CD4-positive, CD25-positive, alpha-beta regulatory T cell (primary cell): Measurements from ENCODE around the gene SLC26A5. TPM values are rescaled to one million over a fixed set of nuclear protein-coding genes. Genes with fewer than 3 reads are reported as not detected.
"Not testable (repeated sequence)": the region's sequence is repeated elsewhere in the genome, so short reads cannot be mapped to it uniquely, and the experiment has no call there.

Source experiments
- ATAC-seq, 2 donors: fragments of 150-1000 bp; cut with Tn5 transposase; one replicate each; pipeline ENCODE4 v1.10.0; 2021; ENCODE audit warnings: low read depth in 2 of 2, moderate number of reproducible peaks in 2 of 2, moderate library complexity in 1 of 2
- DNase-seq, 3 donors: peaks; one replicate each; pipeline versions ENCODE4 v3.0.0 to v3.0.0-alpha.2; 2012 to 2022; ENCODE audit warnings: mixed read lengths in 1 of 3
- H3K27ac ChIP-seq: one replicate; pipeline ENCODE4 v1.7.0; 2013; ENCODE audit warnings: mild to moderate bottlenecking, low read length; ENCODE audit not compliant: insufficient read depth, poor library complexity, severe bottlenecking
- H3K27me3 ChIP-seq: one replicate; pipeline ENCODE4 v1.7.0; 2013; ENCODE audit warnings: low read length; ENCODE audit not compliant: control insufficient read depth, insufficient read depth
- H3K36me3 ChIP-seq: one replicate; pipeline ENCODE4 v1.7.0; 2013; ENCODE audit warnings: mild to moderate bottlenecking, low read length, moderate library complexity; ENCODE audit not compliant: control insufficient read depth, insufficient read depth
- H3K4me1 ChIP-seq: 2 replicates; pipeline ENCODE4 v1.7.0; 2013; ENCODE audit warnings: mild to moderate bottlenecking, low read length; ENCODE audit not compliant: insufficient read depth, control insufficient read depth, poor library complexity, severe bottlenecking
- H3K4me3 ChIP-seq: one replicate; pipeline ENCODE4 v1.7.0; 2013; ENCODE audit warnings: low read depth, mild to moderate bottlenecking, low read length, moderate library complexity
- H3K9me3 ChIP-seq, 2 experiments: 1 replicate in 1 of 2; 2 replicates in 1 of 2; pipeline ENCODE4 v1.7.0; 2013; ENCODE audit warnings: low read length in 2 of 2, mild to moderate bottlenecking in 1 of 2, moderate library complexity in 1 of 2; ENCODE audit not compliant: control insufficient read depth in 2 of 2
- H3K27ac Mint-ChIP-seq, 3 donors: one replicate each; pipeline ENCODE4 v1.8.0; 2020 to 2022; ENCODE audit warnings: mild to moderate bottlenecking in 3 of 3, mixed read lengths in 3 of 3, moderate library complexity in 2 of 3
- H3K27me3 Mint-ChIP-seq: one replicate; pipeline ENCODE4 v1.8.0; 2022; ENCODE audit warnings: mild to moderate bottlenecking, mixed read lengths
- H3K36me3 Mint-ChIP-seq: one replicate; pipeline ENCODE4 v1.8.0; 2020; ENCODE audit warnings: mixed read lengths
- H3K4me1 Mint-ChIP-seq, 4 donors: one replicate each; pipeline ENCODE4 v1.8.0; 2020 to 2022; ENCODE audit warnings: mixed read lengths in 4 of 4, mild to moderate bottlenecking in 1 of 4
- H3K4me3 Mint-ChIP-seq, 4 donors: one replicate each; pipeline ENCODE4 v1.8.0; 2020 to 2022; ENCODE audit warnings: mild to moderate bottlenecking in 4 of 4, mixed read lengths in 4 of 4, moderate library complexity in 3 of 4
- H3K9me3 Mint-ChIP-seq, 7 donors: one replicate each; pipeline ENCODE4 v1.8.0; 2020 to 2022; ENCODE audit warnings: mixed read lengths in 7 of 7, mild to moderate bottlenecking in 3 of 7, moderate library complexity in 2 of 7
- polyA plus RNA-seq, 4 donors: library from polyadenylated mRNA; unstranded; fragments of 300-500 nt; fragmentation: Illumina TruSeq; gene quantifications; one replicate each; pipeline ENCODE4 v1.2.3, GENCODE V29; 2021
- total RNA-seq: library from RNA; stranded (reverse); gene quantifications from one replicate; pipeline ENCODE4 v1.2.3, GENCODE V29; 2022

SLC26A5 gene
- total and polyA plus RNA-seq, 5 donors from 2014 or later: 0.44 TPM; not detected in 4

GRCh38 chr7:103423467-103424179, 22.4 kb downstream of the SLC26A5 start:
- Mint-ChIP-seq H3K9me3 (peaks cover 0 to 3% (median 0%) of the 10 kb centered on the region in 7 donors), H3K27me3 (peaks cover 28% of the 10 kb centered on the region), H3K4me1 (no peaks in the 10 kb centered on the region), H3K4me3 (no peak overlapping the region), H3K27ac (no peak overlapping the region), H3K36me3 (no peaks in the 10 kb centered on the region)
- Histone ChIP-seq H3K4me1 (no peaks in the 10 kb centered on the region), H3K27ac (no peak overlapping the region), H3K36me3 (no peaks in the 10 kb centered on the region), H3K9me3 (no peaks in the 10 kb centered on the region), H3K27me3 (peaks cover 9% of the 10 kb centered on the region), H3K4me3 (no peak overlapping the region)
- DNase-seq (no peak), ATAC-seq (no peak)

DNA sequence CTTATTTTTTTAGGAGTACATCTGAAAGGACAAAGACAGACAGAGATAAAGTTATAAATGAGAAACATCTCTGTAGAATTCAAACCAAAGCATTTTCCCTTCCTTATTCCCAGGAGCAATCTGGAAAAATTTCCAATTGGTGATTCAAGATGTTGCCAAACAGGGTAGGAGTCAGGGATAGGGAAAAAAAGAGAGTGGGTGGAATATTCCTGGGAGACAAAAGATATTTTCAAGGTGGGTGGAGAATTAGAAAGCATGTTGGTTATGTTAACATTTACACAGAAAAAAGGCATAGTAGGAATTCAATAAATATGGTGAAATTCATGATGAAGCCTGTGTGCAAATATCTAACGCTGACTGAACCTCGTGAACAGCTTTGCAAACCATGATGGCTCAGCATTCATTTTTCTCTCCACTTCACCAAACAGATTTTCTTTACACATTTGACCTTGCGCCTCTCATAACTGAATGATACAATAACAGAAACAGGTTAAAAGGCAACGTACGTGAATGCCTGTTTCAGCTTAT, 25.1 kb downstream of the SLC26A5 start:
- Mint-ChIP-seq H3K9me3 (no peaks in the 10 kb centered on the region), H3K4me1 (no peaks in the 10 kb centered on the region), H3K36me3 (no peaks in the 10 kb centered on the region), H3K27ac (no peak overlapping the region), H3K4me3 (no peak overlapping the region), H3K27me3 (peaks cover 43% of the 10 kb centered on the region)
- Histone ChIP-seq H3K9me3 (no peaks in the 10 kb centered on the region), H3K36me3 (no peaks in the 10 kb centered on the region), H3K27ac (no peak overlapping the region), H3K4me3 (no peak overlapping the region), H3K27me3 (peaks cover 6% of the 10 kb centered on the region), H3K4me1 (no peaks in the 10 kb centered on the region)
- ATAC-seq: no peak
- no peak for DNase-seq

DNA sequence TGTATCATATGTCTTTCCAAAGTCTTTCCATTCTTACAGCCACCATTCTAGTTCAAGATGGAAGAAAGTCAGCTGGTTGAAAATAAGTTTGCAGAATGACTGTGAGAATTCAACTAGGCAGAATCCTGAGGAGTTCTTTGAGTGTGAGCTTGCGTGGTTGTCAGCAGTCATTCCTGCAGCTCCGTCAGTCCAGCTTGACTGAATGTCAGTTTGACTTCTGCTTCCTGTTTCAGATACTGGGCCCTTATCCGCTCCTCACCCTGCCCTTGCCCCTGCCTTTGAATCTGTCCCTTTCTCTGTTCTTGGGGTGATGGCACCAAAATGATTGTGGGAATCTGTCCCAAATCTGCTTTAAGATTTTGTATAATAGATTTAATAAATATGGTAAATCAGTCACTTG, 27.8 kb downstream of the SLC26A5 start:
- peaks cover 49% of the 10 kb centered on the region for H3K27me3 Mint-ChIP-seq

GRCh38 chr7:103413407-103413806, 32.6 kb downstream of the SLC26A5 start:
- H3K36me3 ChIP-seq: no peaks in the 10 kb centered on the region
- H3K4me1 ChIP-seq: no peaks in the 10 kb centered on the region
- Mint-ChIP-seq H3K9me3 (no peaks in the 10 kb centered on the region), H3K36me3 (no peaks in the 10 kb centered on the region), H3K4me3 (no peak overlapping the region), H3K27me3 (peaks cover 46% of the 10 kb centered on the region), H3K4me1 (no peaks in the 10 kb centered on the region), H3K27ac (no peak overlapping the region)
- ATAC-seq (no peak), DNase-seq (no peak)
- H3K27ac ChIP-seq: no peak overlapping the region
- H3K9me3 ChIP-seq: no peaks in the 10 kb centered on the region
- no peak overlapping the region for H3K4me3 ChIP-seq
- peaks cover 16% of the 10 kb centered on the region for H3K27me3 ChIP-seq

More for the DNA sequence above, 27.8 kb downstream of the SLC26A5 start:
- no peak for ATAC-seq
- peaks cover 10% of the 10 kb centered on the region for H3K27me3 ChIP-seq
- no peaks in the 10 kb centered on the region for H3K9me3 ChIP-seq
- Mint-ChIP-seq H3K36me3 (no peaks in the 10 kb centered on the region), H3K4me3 (no peak overlapping the region), H3K4me1 (no peaks in the 10 kb centered on the region), H3K27ac (no peak overlapping the region), H3K9me3 (no peaks in the 10 kb centered on the region)
- no peak overlapping the region for H3K4me3 ChIP-seq
- no peak overlapping the region for H3K27ac ChIP-seq
- H3K4me1 ChIP-seq: no peaks in the 10 kb centered on the region
- no peaks in the 10 kb centered on the region for H3K36me3 ChIP-seq
- DNase-seq: no peak

GRCh38 chr7:103412151-103412550, 33.9 kb downstream of the SLC26A5 start:
- Histone ChIP-seq H3K4me1 (no peaks in the 10 kb centered on the region), H3K27ac (no peak overlapping the region), H3K9me3 (no peaks in the 10 kb centered on the region), H3K4me3 (no peak overlapping the region), H3K36me3 (no peaks in the 10 kb centered on the region), H3K27me3 (peaks cover 16% of the 10 kb centered on the region)
- Mint-ChIP-seq H3K4me1 (no peaks in the 10 kb centered on the region), H3K27ac (no peak overlapping the region), H3K4me3 (no peak overlapping the region), H3K9me3 (no peaks in the 10 kb centered on the region), H3K27me3 (peaks cover 34% of the 10 kb centered on the region), H3K36me3 (no peaks in the 10 kb centered on the region)
- DNase-seq: no peak
- no peak for ATAC-seq

- H3K4me3 Mint-ChIP-seq, H3K9me3 Mint-ChIP-seq, H3K36me3 Mint-ChIP-seq: not testable (repeated sequence)
These were observed 40.0 kb downstream of the SLC26A5 start for GRCh38 chr7:103405789-103406613.

DNA sequence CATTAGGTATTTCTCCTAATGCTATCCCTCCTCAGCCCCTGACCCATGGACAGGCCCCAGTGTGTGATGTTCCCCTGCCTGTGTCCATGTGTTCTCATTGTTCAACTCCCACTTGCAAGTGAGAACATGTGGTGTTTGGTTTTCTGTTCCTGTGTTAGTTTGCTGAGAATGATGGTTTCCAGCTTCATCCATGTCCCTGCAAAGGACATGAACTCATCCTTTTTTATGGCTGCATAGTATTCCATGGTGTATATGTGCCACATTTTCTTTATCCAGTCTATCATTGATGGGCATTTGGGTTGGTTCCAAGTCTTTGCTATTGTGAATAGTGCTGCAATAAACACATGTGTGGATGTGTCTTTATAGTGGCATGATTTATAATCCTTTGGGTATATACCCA, 46.3 kb downstream of the SLC26A5 start:
- not testable (repeated sequence) for H3K27me3 ChIP-seq, H3K9me3 Mint-ChIP-seq, H3K4me1 ChIP-seq, H3K27ac Mint-ChIP-seq, H3K4me3 Mint-ChIP-seq, ATAC-seq, H3K36me3 ChIP-seq, H3K9me3 ChIP-seq, DNase-seq, H3K36me3 Mint-ChIP-seq, H3K4me1 Mint-ChIP-seq, H3K4me3 ChIP-seq, H3K27ac ChIP-seq
- peaks cover 19% of the 10 kb centered on the region for H3K27me3 Mint-ChIP-seq

More at GRCh38 chr7:103405789-103406613, 40.0 kb downstream of the SLC26A5 start:
- H3K4me1 ChIP-seq, H3K36me3 ChIP-seq, DNase-seq, H3K9me3 ChIP-seq, H3K4me3 ChIP-seq, H3K27ac Mint-ChIP-seq, ATAC-seq, H3K27ac ChIP-seq, H3K27me3 ChIP-seq, H3K4me1 Mint-ChIP-seq: not testable (repeated sequence)
- H3K27me3 Mint-ChIP-seq: peaks cover 24% of the 10 kb centered on the region
